ENCODE results near the gene MCM10. TPM values are rescaled to one million over a fixed set of nuclear protein-coding genes. Genes with fewer than 3 reads are reported as not detected.
A peak's percentile ranks its signal among the peaks of the same experiment; 100 is the strongest.
"Not testable (repeated sequence)": the region's sequence is repeated elsewhere in the genome, so short reads cannot be mapped to it uniquely, and the experiment has no call there.

The MCM10 gene
- 6.3 and 19.5 TPM in 2 replicates for total RNA-seq

GRCh38 chr10:13160934-13161856, at the start of gene MCM10:
MCM10 (plus strand) TSS chr10:13161558; CDS start chr10:13164203, 2,645 bp downstream.
- peak; percentile 100 for DNase-seq

- no peak for DNase-seq
Observed at GRCh38 chr10:13113544-13113943, 47.8 kb upstream of the MCM10 start.

- DNase-seq = no peak
Observed at GRCh38 chr10:13115832-13116803, 45.2 kb upstream of the MCM10 start.

GRCh38 chr10:13117841-13118783, 43.2 kb upstream of the MCM10 start:
- DNase-seq = no peak

GRCh38 chr10:13118784-13119410, 42.5 kb upstream of the MCM10 start:
- DNase-seq = no peak

- no peak for DNase-seq
Observed at GRCh38 chr10:13120786-13121499, 40.4 kb upstream of the MCM10 start.

- no peak for DNase-seq
Observed at GRCh38 chr10:13121500-13121854, 39.9 kb upstream of the MCM10 start.

GRCh38 chr10:13136651-13137050, 24.7 kb upstream of the MCM10 start:
- DNase-seq = no peak

GRCh38 chr10:13139150-13139549, 22.2 kb upstream of the MCM10 start:
- DNase-seq = no peak

GRCh38 chr10:13139676-13140075, 21.7 kb upstream of the MCM10 start:
- DNase-seq = no peak

GRCh38 chr10:13140627-13141190, 20.6 kb upstream of the MCM10 start:
- DNase-seq = no peak

- DNase-seq = no peak
Observed at GRCh38 chr10:13143766-13144165, 17.6 kb upstream of the MCM10 start.

- no peak for DNase-seq
Observed at GRCh38 chr10:13144814-13145213, 16.5 kb upstream of the MCM10 start.

GRCh38 chr10:13146379-13146778, 15.0 kb upstream of the MCM10 start:
- DNase-seq = no peak

- DNase-seq = no peak
Observed at GRCh38 chr10:13147161-13147560, 14.2 kb upstream of the MCM10 start.

GRCh38 chr10:13152296-13152695, 9.1 kb upstream of the MCM10 start:
- no peak for DNase-seq

- not testable (repeated sequence) for DNase-seq
Observed at GRCh38 chr10:13155860-13156259, 5.5 kb upstream of the MCM10 start.

- DNase-seq = peak; percentile 22
Observed at GRCh38 chr10:13158401-13158800, 3.0 kb upstream of the MCM10 start.

- no peak for DNase-seq
Observed at GRCh38 chr10:13161857-13162271, 506 bp downstream of the MCM10 start.

GRCh38 chr10:13163859-13164258, 2.5 kb downstream of the MCM10 start:
- DNase-seq = no peak

- no peak for DNase-seq
Observed at GRCh38 chr10:13165177-13165576, 3.8 kb downstream of the MCM10 start.

Measured in dermis blood vessel endothelial cell (primary cell).